OCI-LY1 (cell line): ENCODE results near the gene SANBR.

Experiments used
- EZH2 ChIP-seq: fragments of 200-600 bp; sonication (generic), shearing (Covaris generic); IDR thresholded peaks from 2 replicates; pipeline ENCODE4 v1.8.0; 2017; ENCODE audit warnings: borderline replicate concordance, mixed run types, mild to moderate bottlenecking, antibody characterized with exemption, low read length, moderate library complexity, mixed read lengths
- TF ChIP-seq, protein P1 (sequence below): fragments of 200-600 bp; sonication (generic), shearing (Covaris generic); IDR thresholded peaks from 2 replicates; pipeline ENCODE4 v1.5.1; 2017; ENCODE audit warnings: mild to moderate bottlenecking, antibody characterized with exemption, low read length, moderate library complexity, mixed read lengths

DNA sequence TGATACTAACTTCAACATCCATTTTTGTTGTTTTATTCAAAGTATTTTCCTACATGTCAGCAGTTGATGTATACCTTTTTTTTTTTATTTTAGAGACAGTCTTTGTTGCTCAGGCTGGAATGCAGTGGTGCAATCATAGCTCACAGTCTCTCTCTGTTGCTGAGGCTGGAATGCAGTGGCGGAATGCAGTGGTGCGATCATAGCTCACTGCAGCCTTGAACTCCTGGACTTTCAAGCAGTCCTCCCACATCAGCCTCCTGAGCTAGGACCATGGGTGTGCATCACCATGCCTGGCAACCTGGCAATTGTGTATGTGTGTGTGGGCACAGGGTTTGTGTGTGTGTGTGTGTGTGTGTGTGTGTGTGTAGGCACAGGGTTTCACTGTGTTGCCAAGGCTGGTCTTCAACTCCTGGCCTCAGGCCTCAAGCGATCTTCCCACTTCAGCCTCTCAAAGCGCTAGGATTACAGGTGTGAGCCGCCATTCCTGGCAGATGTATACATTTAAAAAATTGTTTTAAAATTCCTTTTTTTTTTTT is 24.8 kb downstream of the SANBR start:
- TF ChIP-seq, protein P1, sequence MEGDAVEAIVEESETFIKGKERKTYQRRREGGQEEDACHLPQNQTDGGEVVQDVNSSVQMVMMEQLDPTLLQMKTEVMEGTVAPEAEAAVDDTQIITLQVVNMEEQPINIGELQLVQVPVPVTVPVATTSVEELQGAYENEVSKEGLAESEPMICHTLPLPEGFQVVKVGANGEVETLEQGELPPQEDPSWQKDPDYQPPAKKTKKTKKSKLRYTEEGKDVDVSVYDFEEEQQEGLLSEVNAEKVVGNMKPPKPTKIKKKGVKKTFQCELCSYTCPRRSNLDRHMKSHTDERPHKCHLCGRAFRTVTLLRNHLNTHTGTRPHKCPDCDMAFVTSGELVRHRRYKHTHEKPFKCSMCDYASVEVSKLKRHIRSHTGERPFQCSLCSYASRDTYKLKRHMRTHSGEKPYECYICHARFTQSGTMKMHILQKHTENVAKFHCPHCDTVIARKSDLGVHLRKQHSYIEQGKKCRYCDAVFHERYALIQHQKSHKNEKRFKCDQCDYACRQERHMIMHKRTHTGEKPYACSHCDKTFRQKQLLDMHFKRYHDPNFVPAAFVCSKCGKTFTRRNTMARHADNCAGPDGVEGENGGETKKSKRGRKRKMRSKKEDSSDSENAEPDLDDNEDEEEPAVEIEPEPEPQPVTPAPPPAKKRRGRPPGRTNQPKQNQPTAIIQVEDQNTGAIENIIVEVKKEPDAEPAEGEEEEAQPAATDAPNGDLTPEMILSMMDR, result no peak
- no peak for TF ChIP-seq EZH2
